ENCODE data around the gene TMEM14C. TPM values are rescaled to one million over a fixed set of nuclear protein-coding genes. Genes with fewer than 3 reads are reported as not detected.
"Not testable (repeated sequence)": the region's sequence is repeated elsewhere in the genome, so short reads cannot be mapped to it uniquely, and the experiment has no call there.

TMEM14C gene
- total RNA-seq, 1 experiment from 2014 or later, result 134 TPM

DNA sequence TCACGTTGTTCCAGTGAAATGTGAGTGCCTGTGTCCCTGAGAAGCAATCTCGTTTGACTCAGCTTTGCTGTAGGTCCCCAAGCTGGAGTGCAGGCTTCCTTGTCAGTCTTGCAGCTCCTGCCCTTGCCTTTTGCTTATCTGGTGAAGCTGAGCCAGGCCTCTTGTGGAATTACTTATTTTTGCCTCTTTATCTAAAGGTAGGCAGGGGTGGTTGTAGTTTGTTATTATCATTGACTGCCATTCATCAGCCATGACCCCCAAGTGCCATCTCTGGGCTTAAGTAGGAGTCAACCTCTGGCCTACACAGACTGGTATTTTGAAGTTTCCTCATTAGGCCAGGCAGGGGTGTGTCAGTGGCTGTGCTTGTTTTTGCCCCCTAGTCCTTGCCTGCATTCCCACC is 26.9 kb downstream of the TMEM14C start:
- intact Hi-C loops (cut with micrococcal nuclease; ENCODE audit: unreplicated experiment), result no loop called here
- peaks cover 2% of the 10 kb centered on the region; the same call in 1 of the 2 replicates for H3K36me3 ChIP-seq (ENCODE audit: control insufficient read depth, insufficient read depth, low read length)
- no TSS peak for BruUV-seq (replicated peaks)
- peaks cover 23% of the 10 kb centered on the region for H3K4me1 ChIP-seq
- no peaks in the 10 kb centered on the region for H3K9me3 ChIP-seq
- H3K4me3 Mint-ChIP-seq (ENCODE audit: unreplicated experiment), result peak overlapping the region; percentile 77
- ChIA-PET POLR2A (no interaction called here), CTCF (no interaction called here)
- peaks cover 56% of the 10 kb centered on the region for H3K36me3 Mint-ChIP-seq (ENCODE audit: insufficient read depth, unreplicated experiment)
- H3K27ac Mint-ChIP-seq (ENCODE audit: unreplicated experiment), result no peak overlapping the region
- no peaks in the 10 kb centered on the region for H3K27me3 ChIP-seq (replicated peaks; ENCODE audit: control insufficient read depth, insufficient read depth, low read length)
- no peak overlapping the region for H3K4me3 ChIP-seq (ENCODE audit: low read depth, low read length)
- peaks cover 29% of the 10 kb centered on the region for H3K4me1 Mint-ChIP-seq (ENCODE audit: low read depth, unreplicated experiment)
- TF ChIP-seq, protein P1, sequence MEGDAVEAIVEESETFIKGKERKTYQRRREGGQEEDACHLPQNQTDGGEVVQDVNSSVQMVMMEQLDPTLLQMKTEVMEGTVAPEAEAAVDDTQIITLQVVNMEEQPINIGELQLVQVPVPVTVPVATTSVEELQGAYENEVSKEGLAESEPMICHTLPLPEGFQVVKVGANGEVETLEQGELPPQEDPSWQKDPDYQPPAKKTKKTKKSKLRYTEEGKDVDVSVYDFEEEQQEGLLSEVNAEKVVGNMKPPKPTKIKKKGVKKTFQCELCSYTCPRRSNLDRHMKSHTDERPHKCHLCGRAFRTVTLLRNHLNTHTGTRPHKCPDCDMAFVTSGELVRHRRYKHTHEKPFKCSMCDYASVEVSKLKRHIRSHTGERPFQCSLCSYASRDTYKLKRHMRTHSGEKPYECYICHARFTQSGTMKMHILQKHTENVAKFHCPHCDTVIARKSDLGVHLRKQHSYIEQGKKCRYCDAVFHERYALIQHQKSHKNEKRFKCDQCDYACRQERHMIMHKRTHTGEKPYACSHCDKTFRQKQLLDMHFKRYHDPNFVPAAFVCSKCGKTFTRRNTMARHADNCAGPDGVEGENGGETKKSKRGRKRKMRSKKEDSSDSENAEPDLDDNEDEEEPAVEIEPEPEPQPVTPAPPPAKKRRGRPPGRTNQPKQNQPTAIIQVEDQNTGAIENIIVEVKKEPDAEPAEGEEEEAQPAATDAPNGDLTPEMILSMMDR (IDR thresholded peaks at IDR 0.05; ENCODE audit: insufficient read depth in 1 of 2, low read depth in 1 of 2, low read length in 1 of 2, severe bottlenecking in 1 of 2, unreplicated experiment in 1 of 2), result no peak
- DNase-seq, result no peak
- no peaks in the 10 kb centered on the region for H3K27me3 Mint-ChIP-seq (ENCODE audit: insufficient read depth, unreplicated experiment)
- H3K9me3 Mint-ChIP-seq (ENCODE audit: unreplicated experiment), result no peaks in the 10 kb centered on the region

DNA sequence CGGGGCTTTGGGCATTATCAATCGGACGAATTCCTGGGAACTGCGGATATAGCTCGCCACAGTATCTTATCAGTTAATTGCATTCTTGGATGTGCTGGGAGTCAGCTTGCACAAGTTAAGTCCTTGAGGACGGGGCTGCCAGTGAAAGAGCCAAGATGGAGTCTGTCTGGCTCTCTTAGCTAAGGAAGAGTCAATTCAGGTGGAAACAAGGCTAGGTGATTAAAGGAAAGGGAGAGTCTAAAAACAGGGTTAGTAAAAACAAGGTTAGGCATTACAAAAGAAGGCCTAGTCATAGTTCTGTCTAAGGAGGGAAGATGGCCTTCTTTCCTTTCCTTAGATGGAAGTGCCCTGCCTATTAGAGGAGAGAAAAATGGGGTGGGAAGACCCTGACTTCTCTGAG is 27.7 kb downstream of the TMEM14C start:
- CTCF ChIA-PET; H3K36me3 ChIP-seq (ENCODE audit: control insufficient read depth, insufficient read depth, low read length); DNase-seq; H3K27me3 ChIP-seq (replicated peaks; ENCODE audit: control insufficient read depth, insufficient read depth, low read length); intact Hi-C loops (cut with micrococcal nuclease; ENCODE audit: unreplicated experiment); H3K27me3 Mint-ChIP-seq (ENCODE audit: insufficient read depth, unreplicated experiment); BruUV-seq (replicated peaks); H3K9me3 Mint-ChIP-seq (ENCODE audit: unreplicated experiment); H3K4me3 ChIP-seq (ENCODE audit: low read depth, low read length); H3K9me3 ChIP-seq: not testable (repeated sequence)
- Mint-ChIP-seq H3K4me3 (ENCODE audit: unreplicated experiment) (peak overlapping the region; percentile 77), H3K27ac (ENCODE audit: unreplicated experiment) (peak overlapping the region; percentile 53), H3K4me1 (ENCODE audit: low read depth, unreplicated experiment) (peaks cover 29% of the 10 kb centered on the region), H3K36me3 (ENCODE audit: insufficient read depth, unreplicated experiment) (peaks cover 64% of the 10 kb centered on the region)
- H3K4me1 ChIP-seq, result peaks cover 23% of the 10 kb centered on the region
- POLR2A ChIA-PET, result interaction anchor here (0.6 kb wide), 1 partner anchor 17 kb away, joined by 3 read pairs; no protein-coding TSS in a partner anchor

DNA sequence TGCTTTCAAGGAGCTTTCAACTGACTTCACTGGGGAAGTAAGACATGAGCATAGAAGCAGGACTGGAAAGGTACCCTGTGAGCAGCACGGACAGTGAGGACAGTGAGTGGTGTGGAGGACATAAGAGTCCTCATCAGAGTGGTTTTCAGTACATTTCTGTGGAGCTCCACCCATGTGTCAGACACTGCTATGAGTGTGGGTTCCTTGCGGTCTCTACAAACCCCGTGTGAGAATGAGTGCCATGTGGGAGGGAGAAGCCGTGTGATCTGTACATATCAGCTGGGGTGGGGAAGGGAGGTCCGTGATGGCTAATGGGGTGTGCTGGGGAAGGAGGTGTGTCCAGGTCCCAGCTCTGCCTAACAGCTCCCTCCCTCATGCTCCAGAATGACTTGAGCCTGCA is 28.9 kb downstream of the TMEM14C start:
- Mint-ChIP-seq H3K36me3 (ENCODE audit: insufficient read depth, unreplicated experiment) (peaks cover 75% of the 10 kb centered on the region), H3K4me1 (ENCODE audit: low read depth, unreplicated experiment) (peaks cover 26% of the 10 kb centered on the region)
- H3K4me1 ChIP-seq, result peaks cover 23% of the 10 kb centered on the region
- H3K9me3 Mint-ChIP-seq (ENCODE audit: unreplicated experiment); DNase-seq; H3K27me3 ChIP-seq (replicated peaks; ENCODE audit: control insufficient read depth, insufficient read depth, low read length); H3K4me3 ChIP-seq (ENCODE audit: low read depth, low read length); H3K36me3 ChIP-seq (ENCODE audit: control insufficient read depth, insufficient read depth, low read length); H3K27ac Mint-ChIP-seq (ENCODE audit: unreplicated experiment); CTCF ChIA-PET; BruUV-seq (replicated peaks); H3K9me3 ChIP-seq; H3K4me3 Mint-ChIP-seq (ENCODE audit: unreplicated experiment); intact Hi-C loops (cut with micrococcal nuclease; ENCODE audit: unreplicated experiment); H3K27me3 Mint-ChIP-seq (ENCODE audit: insufficient read depth, unreplicated experiment): not testable (repeated sequence)
- POLR2A ChIA-PET, result interaction anchor here (0.6 kb wide), 1 partner anchor 58 kb away, joined by 8 read pairs; no protein-coding TSS in a partner anchor

DNA sequence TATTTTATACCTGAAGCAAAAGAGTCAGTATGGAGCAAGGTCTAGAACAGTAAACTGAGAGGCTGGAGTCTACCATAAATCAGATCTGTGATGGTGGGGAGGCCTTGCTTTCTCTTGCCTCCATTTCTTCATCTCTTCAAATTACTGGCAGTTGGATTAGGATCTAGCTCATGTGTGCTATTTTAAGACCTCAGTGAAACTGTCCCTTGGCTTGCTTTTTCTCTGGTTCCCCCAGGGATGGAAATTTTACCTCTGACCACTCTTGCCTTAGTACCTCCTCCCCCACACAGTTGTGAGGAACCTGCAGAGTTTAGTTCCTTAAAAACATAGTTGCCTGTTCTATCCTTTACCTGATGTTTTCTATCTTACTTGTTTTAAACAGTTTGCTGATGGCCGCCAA is 33.2 kb downstream of the TMEM14C start:
- H3K4me1 Mint-ChIP-seq (ENCODE audit: low read depth, unreplicated experiment), result peaks cover 16% of the 10 kb centered on the region

More for the DNA sequence above, 33.2 kb downstream of the TMEM14C start:
- Histone ChIP-seq H3K4me3 (ENCODE audit: low read depth, low read length) (no peak overlapping the region), H3K4me1 (peaks cover 4% of the 10 kb centered on the region; the same call in 1 of the 2 replicates), H3K36me3 (ENCODE audit: control insufficient read depth, insufficient read depth, low read length) (peaks cover 3% of the 10 kb centered on the region), H3K9me3 (no peaks in the 10 kb centered on the region), H3K27me3 (replicated peaks; ENCODE audit: control insufficient read depth, insufficient read depth, low read length) (no peaks in the 10 kb centered on the region)
- no peak overlapping the region for H3K27ac Mint-ChIP-seq (ENCODE audit: unreplicated experiment)
- ChIA-PET CTCF (no interaction called here), POLR2A (no interaction called here)
- TF ChIP-seq, protein P1 (IDR thresholded peaks at IDR 0.05; ENCODE audit: insufficient read depth in 1 of 2, low read depth in 1 of 2, low read length in 1 of 2, severe bottlenecking in 1 of 2, unreplicated experiment in 1 of 2), result no peak
- H3K9me3 Mint-ChIP-seq (ENCODE audit: unreplicated experiment), result no peaks in the 10 kb centered on the region
- no TSS peak for BruUV-seq (replicated peaks)
- DNase-seq, result no peak
- intact Hi-C loops (cut with micrococcal nuclease; ENCODE audit: unreplicated experiment), result no loop called here
- H3K4me3 Mint-ChIP-seq (ENCODE audit: unreplicated experiment), result no peak overlapping the region
- H3K36me3 Mint-ChIP-seq (ENCODE audit: insufficient read depth, unreplicated experiment), result peaks cover 84% of the 10 kb centered on the region
- H3K27me3 Mint-ChIP-seq (ENCODE audit: insufficient read depth, unreplicated experiment), result no peaks in the 10 kb centered on the region
